K562 (cell line): ENCODE results near the gene PDE2A.

ENCODE experiments used
- CTBP1 ChIP-seq: fragments of 450-650 bp; IDR thresholded peaks from 2 replicates; pipeline ENCODE4 v1.6.1; 2016; ENCODE audit warnings: borderline replicate concordance
- CTCF ChIP-seq, 3 experiments: IDR thresholded peaks in 2 of 3; conservative IDR thresholded peaks in 1 of 3; 2 replicates each; pipeline ENCODE4 v1.5.1; 2011 to 2012; ENCODE audit warnings: low read length in 3 of 3, mild to moderate bottlenecking in 3 of 3, control low read depth in 2 of 3, improper control_type of control experiment in 1 of 3, inconsistent platforms in 1 of 3, low read depth in 1 of 3, mixed read lengths in 1 of 3, moderate library complexity in 1 of 3; ENCODE audit not compliant: insufficient read depth in 2 of 3
- LEF1 ChIP-seq: fragments of 450-650 bp; IDR thresholded peaks from 2 replicates; pipeline ENCODE4 v1.6.1; 2016; ENCODE audit warnings: mild to moderate bottlenecking
- RAD21 ChIP-seq, 2 experiments: fragments of 250-450 bp in 1 of 2; fragments of 450-650 bp in 1 of 2; sonication (Bioruptor Pico) in 1 of 2; formaldehyde crosslinking in 1 of 2; IDR thresholded peaks in 1 of 2; conservative IDR thresholded peaks in 1 of 2; 2 replicates each; pipeline versions ENCODE4 v1.4.0 to v1.8.0; 2020 to 2022; ENCODE audit warnings: mild to moderate bottlenecking in 2 of 2, moderate library complexity in 1 of 2
- ZNF274 ChIP-seq: IDR thresholded peaks from 2 replicates; pipeline ENCODE4 v1.6.1; 2011; ENCODE audit warnings: low read depth, mild to moderate bottlenecking, low read length, moderate library complexity, borderline replicate concordance

- no peak for TF ChIP-seq CTCF (IDR thresholded peaks at IDR 0.05 in 2 of 3, conservative IDR thresholded peaks at IDR 0.05 in 1 of 3; ENCODE audit: insufficient read depth in 2 of 3, low read depth in 1 of 3, low read length in 3 of 3)
- TF ChIP-seq RAD21 (CRISPR knock-in tag; conservative IDR thresholded peaks at IDR 0.05 in 1 of 2, IDR thresholded peaks at IDR 0.05 in 1 of 2) = no peak
- no peak for TF ChIP-seq CTBP1
- no peak for TF ChIP-seq LEF1
- TF ChIP-seq ZNF274 = no peak
Observed at GRCh38 chr11:72668629-72669347, 5.4 kb downstream of the PDE2A start.
